Measurements from ENCODE around the gene UGT2A1. TPM values are rescaled to one million over a fixed set of nuclear protein-coding genes. Genes with fewer than 3 reads are reported as not detected.
"Not testable (repeated sequence)": the region's sequence is repeated elsewhere in the genome, so short reads cannot be mapped to it uniquely, and the experiment has no call there.

UGT2A1 gene
- polyA plus RNA-seq (ENCODE audit: insufficient read length in 12 of 12), result under 1 TPM in 6 of 12 donors, not detected in 6; 0.10 to 0.73 (median 0.18) TPM
- long read RNA-seq, donor 1, result 0 reads
- long read RNA-seq, donor 2, result 0 reads
- long read RNA-seq, donor 3, result 0 reads
- long read RNA-seq, donor 4, result 0 reads
- long read RNA-seq, donor 5, result 0 reads
- long read RNA-seq, donor 6, result 0 reads
- long read RNA-seq, donor 7, result 0 reads
- long read RNA-seq, donor 8, result 0 reads
- long read RNA-seq, donor 9, result 0 reads
- long read RNA-seq, donor 10, result 0 reads
- long read RNA-seq, donor 11, result 0 reads

DNA sequence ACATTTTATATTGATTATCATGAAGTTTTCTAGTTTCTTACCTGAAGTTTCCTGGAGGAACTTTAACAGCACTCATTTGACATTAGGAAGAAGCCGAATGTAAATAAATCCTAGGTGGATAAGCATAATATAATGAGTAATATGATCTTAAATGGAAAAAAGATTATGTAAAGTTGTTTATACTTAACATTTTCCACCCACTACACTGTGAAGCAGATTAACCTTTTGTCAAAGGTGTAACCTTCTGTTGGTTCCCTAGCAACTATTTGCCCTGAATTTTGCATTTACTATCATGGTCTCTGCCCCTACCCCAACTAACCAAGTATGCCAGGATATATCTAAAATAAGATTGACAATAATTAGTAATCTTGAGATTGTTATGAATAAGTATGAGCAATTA is at the start of gene UGT2A1:
Gene UGT2A1 (minus strand): TSS at position 101 of the 400 bp plus-strand sequence. CDS start 5,603 bp downstream, outside the sequence.
- DNase-seq, result no peak

DNA sequence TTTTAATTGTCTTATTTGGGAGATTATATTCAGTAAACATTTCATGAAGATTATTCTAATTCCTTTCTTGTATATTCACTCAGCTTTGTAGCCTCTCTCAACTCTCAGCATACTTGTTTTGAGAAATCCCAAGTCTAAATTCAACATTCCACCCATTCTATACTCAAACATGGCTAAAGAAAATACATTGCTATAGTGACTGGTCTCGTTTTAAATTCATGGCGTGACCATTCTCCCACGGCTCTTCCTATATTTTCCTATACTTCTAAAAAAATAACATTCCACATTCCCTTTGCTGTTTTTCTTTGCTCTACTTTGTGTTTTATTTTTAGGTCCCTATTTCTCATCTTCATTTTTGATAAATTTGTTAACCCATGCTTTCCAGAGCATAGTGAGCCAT is 49.2 kb upstream of the UGT2A1 start:
- DNase-seq, result no peak

DNA sequence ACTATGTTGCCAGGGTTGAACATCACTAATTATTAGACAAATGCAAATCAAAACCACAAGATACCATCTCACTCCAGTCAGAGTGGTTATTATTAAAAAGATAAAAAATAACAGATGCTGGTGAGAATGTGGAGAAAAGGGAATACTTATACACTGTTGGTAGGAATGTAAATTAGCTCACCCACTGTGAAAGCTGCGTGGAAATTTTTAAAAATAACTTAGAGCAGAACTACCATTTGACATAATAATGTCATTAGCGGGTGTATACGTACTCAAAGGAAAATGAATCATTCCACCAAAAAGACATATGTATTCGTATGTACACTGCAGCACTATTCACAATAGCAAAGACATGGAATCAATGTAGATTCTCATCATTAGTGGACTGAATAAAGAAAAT is 48.6 kb upstream of the UGT2A1 start:
- no peak for DNase-seq

DNA sequence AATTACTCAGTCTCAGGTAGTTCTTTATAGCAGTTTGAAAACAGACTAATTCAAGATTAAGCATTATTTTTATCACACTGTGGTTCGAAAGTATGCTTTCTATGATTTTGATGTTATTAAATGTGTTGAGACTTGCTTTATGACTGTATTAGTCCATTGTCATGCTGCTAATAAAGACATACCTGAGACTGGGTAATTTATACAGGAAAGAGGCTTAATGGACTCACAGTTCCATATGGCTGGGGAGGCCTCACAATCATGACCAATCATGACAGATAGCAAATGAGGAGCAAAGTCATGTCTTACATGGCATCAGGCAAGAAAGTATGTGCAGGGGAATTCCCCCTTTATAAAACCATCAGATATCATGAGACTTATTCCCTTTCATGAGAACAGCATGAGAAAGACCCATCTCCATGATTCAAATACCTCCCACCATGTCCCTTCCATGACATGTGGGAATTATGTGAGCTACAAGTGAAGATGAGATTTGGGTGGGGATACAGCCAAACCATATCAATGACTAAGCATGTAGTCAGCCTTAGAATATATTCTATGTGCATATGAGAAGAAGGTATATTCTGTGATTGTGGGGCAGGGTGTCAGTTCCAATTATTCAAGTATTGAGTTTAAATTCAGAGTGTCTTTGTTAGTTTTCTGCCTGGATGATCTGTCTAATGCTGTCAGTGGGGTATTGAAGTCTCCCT is 44.6 kb upstream of the UGT2A1 start:
- DNase-seq, result no peak

DNA sequence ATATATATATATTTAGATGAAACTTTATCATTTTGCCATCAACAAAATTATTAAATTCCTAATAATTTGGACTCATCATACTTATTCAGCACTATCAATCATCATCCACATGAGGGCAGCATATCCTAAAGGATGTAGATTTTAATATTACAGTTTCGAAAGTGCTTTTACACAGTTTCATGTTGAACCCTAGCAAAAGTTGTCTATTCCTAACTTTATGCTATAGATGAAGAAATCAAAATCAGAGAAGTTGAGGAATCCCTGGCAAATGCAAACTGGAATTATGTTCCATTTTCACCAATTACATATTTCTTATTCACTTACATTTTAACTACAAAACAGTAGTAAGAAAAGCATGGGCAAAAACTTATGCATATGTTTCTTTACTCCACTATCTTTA is 36.6 kb upstream of the UGT2A1 start:
- DNase-seq, result peak; percentile 60

DNA sequence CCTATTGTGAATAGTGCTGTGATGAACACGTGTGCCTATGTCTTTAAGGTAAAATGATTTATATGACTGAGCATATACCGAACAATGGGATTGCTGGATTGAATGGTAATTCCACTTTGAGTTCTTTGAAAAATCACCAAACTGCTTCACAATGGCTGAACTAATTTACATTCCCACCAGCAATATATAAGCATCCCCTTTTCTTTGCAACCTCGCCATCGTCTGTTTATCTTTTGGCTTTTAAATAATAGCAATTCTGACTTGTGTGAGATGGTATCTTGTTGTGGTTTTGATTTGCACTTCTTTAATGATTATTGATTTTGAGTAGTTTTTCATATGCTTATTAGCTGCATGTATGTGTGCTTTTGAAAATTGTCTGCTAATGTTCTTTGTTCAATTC is 31.8 kb upstream of the UGT2A1 start:
- no peak for DNase-seq

DNA sequence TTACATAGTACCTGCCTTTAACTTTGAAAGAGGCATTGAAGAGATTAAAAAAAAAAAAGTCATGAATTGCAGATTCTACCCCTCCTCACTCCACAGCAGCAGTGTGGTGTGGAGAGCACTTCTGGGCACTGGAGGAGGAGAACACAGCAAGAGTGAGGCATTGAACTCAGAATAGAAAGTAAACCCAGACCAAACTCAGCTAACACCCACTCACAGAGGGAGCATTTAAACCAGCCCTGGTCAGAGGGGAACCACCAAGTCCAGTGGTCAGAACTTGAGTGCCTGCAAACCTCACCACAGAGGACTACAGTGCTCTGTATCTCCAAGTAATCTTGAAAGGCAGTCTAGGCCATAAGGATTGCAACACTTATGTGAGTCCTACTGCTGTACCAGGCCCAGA is 15.6 kb upstream of the UGT2A1 start:
- no peak for DNase-seq

GRCh38 chr4:69664009-69664408 is 11.0 kb upstream of the UGT2A1 start:
- DNase-seq, result not testable (repeated sequence)

DNA sequence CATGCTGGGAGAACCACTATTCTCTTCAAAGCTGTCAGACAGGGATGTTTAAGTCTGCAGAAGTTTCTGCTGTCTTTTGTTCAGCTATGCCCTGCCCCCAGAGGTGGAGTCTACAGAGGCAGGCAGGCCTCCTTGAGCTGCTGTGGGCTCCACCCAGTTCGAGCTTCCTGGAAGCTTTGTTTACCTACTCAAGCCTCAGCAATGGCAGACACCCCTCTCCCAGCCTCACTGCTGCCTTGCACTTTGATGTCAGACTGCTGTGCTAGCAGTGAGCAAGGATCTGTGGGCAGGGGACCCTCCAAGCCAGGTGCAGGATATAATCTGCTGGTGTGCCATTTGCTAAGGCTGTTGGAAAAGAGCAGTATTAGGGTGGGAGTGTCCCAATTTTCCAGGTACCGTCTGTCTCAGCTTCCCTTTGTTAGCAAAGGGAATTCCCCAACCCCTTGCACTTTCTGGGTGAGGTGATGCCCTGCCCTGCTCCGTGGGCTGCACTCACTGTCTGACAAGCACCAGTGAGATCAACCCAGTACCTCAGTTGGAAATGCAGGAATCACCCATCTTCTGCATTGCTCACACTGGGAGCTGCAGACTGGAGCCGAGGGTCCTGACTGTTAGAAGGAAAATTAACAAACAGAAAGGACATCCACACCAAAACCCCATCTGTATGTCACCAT is 8.2 kb upstream of the UGT2A1 start:
- not testable (repeated sequence) for DNase-seq

- DNase-seq, result no peak
Measured at GRCh38 chr4:69658133-69658532, 5.1 kb upstream of the UGT2A1 start.

- DNase-seq, result peak; percentile 2
Measured at GRCh38 chr4:69656653-69657158, 3.7 kb upstream of the UGT2A1 start.

GRCh38 chr4:69650872-69651271 is 2.2 kb downstream of the UGT2A1 start:
- no peak for DNase-seq

- DNase-seq, result no peak
Measured at GRCh38 chr4:69649629-69650028, 3.4 kb downstream of the UGT2A1 start.

DNA sequence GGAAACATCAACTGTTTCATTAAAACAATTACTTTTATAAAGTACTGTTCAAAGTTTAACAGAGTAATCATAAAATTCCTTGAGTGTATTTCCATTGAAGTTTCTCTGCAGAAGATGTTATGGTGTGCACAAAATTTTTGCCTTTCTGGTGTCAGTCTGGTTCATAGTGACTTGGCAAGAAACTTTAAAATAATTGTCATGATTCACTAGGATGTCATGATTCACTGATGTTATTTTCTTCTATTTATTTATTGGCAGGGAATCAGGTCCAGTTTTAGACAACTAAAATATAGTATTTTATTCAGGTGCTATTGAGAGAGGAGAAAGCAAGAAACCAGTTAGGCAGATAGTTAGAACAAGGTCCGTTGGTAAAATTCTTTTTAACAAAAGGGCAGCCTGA is 3.8 kb downstream of the UGT2A1 start:
- no peak for DNase-seq

- no peak for DNase-seq
Measured at GRCh38 chr4:69642961-69643360, 10.1 kb downstream of the UGT2A1 start.

GRCh38 chr4:69640289-69640688 is 12.8 kb downstream of the UGT2A1 start:
- no peak for DNase-seq

- no peak for DNase-seq
Measured at GRCh38 chr4:69639542-69639941, 13.5 kb downstream of the UGT2A1 start, which contains the start of gene UGT2A2. Gene UGT2A2, minus strand, starts transcription at chr4:69639642. Its CDS starts 2 bp downstream, at chr4:69639640.

GRCh38 chr4:69617083-69617694 is 35.9 kb downstream of the UGT2A1 start:
- peak; percentile 17 for DNase-seq

DNA sequence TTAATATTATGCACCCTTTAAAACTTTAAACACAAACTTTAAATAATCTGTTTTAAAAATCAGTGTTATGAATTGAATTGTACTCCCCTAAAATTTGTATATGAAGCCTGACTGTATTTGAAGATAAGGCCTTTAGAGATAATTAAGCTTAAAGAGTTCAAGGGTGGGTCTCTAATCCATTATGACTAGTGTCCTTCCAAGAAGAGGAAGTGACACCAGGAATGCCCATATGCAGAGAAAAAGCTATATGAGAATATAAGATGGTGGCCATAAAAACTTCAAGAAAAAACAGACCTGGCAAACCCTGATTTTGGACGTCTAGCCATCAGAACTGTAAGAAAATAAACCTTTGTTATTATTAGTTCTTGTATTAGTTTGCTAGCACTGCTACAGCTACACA is 42.6 kb downstream of the UGT2A1 start:
- DNase-seq, result no peak

- no peak for DNase-seq
Measured at GRCh38 chr4:69601065-69601464, 52.0 kb downstream of the UGT2A1 start.

- no peak for DNase-seq
Measured at GRCh38 chr4:69600013-69600412, 53.0 kb downstream of the UGT2A1 start.

- DNase-seq, result no peak
Measured at GRCh38 chr4:69594382-69594781, 58.7 kb downstream of the UGT2A1 start.

Measured in muscle of arm (tissue), 14 donors.